Activated CD4-positive, alpha-beta T cell treated with anti-CD3 and anti-CD28 coated beads, Interleukin-2, Interleukin-6, amounts not matched to agents 100 ng/mL and 50 ng/mL, durations not matched to agents 16 hours and 8 hours (primary cell): ENCODE data around the gene HOXA4.

Experiments used
- DNase-seq: peaks from one replicate; pipeline ENCODE4 v3.0.0-alpha.2; 2020

HOXA4 gene

DNA sequence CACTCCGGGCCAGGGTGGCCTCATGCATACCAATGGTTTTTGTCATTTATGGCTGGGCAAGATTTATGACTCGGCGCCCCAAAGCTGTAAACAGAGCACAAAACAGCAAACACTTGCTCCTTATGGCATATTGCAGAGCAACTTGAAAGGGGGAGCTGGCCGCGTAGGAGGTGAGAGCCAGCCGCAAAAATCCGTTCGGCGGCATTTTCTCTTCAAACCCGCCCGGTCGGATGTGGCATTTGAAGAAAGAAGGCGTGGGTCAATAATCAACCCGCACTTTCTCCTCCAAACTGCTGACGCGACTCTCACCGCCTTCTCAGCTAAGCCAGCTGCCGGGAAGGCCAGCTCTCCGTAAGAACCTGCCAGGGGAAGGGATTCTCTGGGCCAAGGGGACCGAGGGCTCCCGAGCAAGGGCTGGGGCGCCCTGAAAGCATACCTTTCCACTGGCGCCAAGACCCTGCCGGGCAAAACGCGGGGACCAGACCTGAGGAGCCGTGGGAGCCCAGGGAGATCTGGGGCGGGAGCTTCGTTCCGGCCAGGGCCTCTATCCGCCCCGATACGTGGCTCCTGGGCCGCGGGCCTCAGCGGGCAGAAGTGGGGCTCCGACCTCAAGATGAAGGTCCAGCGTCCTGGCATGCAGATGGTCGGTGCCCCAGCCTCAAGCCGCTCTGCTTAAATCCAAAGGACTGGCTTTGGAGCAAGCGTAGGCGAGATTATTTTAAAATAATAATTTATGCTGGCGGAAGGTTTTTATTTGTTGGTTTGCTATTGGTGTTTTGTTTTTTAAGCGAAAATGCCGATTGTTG, 15.1 kb downstream of the HOXA4 start:
- DNase-seq = no peak

GRCh38 chr7:27114881-27115220, 15.7 kb downstream of the HOXA4 start:
- DNase-seq = no peak

GRCh38 chr7:27113991-27114769, 16.4 kb downstream of the HOXA4 start:
- DNase-seq = no peak

DNA sequence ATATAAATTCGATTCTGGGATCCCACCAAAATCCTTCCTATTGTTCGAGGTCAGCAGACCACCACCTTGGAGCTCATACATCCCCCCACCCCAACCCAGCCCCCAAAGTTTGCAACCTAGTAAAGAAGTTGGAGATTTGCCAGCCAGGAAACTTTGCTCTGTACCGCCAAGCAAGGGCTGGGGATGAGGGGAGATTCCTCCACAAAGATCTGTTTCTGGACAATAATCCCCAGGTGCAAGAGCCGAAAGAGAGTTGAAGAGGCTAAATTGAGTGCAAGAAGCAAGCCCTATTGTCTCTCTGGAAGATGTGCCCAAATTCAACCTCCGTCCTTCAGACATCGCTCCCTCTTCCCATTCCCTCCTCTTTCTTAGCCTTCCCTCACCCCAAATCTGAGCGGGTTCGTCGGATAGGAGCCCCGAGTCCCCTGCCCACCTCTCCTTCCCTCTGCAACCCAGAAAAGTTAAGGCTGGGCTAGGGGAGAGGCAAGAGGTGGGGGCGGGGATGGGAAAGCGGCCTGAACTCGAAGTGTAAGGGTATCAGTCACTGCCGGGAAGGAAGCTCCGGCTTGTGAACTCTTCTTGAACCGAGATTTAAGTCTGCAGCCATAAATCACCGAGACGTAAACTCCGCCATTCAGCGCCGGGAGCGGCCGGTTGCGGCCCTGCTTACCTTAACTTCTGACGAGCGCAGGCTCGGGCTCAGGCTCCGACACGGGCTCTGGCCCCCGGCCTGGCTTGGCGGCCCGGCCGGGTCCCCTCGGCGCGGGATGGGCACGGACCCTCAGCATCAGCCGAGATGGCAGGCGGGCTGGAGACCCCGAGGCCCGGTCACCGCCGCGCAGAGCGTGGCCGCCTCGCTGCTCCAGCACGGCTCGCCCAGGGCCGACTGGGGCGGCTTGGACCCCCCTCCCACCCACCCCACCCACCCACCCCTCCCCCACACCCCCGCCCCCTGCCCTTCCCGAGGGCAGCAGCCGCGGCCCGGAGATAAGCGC, 17.3 kb downstream of the HOXA4 start:
- DNase-seq = no peak

GRCh38 chr7:27112361-27112760, 18.2 kb downstream of the HOXA4 start:
- DNase-seq = no peak

GRCh38 chr7:27111751-27112277, 18.7 kb downstream of the HOXA4 start:
- no peak for DNase-seq

DNA sequence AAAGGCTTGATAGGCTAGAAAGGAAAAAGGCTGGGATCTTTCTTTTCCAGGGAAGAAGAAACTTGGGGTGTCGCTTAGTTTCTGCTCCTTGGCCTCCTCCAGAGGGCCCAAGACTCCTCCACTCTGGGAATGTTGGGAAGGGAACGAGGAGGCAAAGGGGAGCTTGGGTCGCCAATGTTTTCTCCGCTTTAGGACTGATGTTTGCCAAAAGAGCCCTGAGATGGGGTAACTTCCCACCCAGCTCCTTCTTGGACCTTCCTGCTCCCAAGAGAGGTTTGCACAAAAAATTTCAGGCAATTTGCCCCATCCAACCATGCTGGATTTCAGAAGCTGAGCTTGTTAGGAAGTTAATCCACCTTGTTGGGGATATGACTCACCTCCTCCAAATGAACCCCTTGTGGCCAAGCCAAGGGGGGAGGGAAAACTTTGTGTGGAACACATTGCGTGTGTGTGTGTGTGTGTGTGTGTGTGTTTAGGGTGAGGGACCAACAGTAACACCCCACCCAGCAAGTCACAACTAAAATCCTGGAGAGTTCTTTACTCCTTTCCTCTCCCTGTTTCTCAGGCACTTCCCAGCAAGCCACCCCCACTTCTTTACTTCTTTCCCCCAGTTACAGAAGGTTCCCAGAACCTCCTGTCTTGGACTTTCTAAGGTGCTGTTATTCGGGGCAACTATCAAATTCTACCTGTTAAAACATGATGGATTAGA, 19.4 kb downstream of the HOXA4 start:
- no peak for DNase-seq

GRCh38 chr7:27110186-27111031, 20.1 kb downstream of the HOXA4 start:
- no peak for DNase-seq

DNA sequence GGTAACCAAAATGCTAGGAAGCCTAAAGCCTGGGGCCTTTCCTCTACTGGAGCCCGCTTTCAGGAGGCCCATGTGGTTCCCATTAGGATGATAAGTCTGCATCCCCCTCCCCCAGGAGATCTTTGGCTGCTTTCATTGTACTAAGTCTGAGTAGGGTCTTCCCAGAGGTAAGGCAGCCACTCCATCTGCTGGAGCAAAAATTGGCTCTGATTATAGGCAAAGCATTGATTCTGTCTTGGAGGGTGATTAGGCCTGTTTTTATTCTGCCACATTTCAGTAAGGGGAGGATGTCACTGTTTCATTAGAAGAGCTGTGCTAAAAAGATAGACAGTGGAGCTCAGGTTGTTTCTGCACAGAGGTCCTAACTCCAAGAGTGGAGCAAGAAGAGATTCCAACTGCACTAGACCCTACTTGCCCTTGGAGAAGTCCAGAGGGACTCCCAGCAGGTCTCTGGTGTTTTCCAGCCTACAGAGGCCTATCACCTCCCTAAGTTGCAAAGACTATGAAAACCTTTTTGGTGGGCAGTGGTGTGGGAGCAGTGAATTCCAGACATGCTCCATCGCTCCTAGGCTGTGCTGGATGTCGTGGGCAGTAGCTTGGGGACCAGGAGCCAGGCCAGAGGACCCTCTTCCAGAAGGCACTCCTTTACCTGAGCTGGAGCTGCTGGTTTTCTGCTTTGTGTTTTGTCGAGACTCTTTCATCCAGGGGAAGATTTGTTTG, 20.9 kb downstream of the HOXA4 start:
- DNase-seq = no peak

DNA sequence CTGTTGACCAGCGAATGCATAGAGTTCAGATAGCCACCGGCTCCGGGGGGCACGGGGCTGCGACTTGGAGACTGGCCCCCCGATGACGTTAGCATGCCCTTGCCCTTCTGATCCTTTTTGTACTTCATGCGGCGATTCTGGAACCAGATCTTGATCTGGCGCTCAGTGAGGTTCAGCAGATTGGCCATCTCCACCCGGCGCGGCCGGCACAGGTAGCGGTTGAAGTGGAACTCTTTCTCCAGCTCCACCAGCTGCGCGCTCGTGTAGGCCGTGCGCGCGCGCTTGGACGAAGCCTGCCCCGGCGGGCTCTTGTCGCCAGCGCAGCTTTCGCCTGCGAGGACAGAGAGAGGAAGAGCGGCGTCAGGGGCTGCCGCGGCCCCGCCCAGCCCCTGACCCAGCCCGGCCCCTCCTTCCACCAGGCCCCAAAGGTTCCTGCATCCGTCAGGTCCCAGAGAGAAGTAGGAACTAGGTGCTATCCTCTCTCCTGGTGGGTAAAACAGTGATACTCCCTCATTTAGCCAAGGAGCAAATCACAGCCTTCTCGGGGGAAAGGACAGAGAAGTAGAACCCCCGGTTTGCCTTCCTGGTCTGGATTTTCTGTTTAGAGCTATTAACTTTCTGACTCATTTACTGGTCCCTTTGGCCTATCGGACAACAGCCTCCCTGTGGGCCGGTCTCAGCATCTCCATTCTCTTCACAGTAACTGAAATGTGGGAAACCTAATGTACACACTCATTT, 22.0 kb downstream of the HOXA4 start:
- DNase-seq = no peak

DNA sequence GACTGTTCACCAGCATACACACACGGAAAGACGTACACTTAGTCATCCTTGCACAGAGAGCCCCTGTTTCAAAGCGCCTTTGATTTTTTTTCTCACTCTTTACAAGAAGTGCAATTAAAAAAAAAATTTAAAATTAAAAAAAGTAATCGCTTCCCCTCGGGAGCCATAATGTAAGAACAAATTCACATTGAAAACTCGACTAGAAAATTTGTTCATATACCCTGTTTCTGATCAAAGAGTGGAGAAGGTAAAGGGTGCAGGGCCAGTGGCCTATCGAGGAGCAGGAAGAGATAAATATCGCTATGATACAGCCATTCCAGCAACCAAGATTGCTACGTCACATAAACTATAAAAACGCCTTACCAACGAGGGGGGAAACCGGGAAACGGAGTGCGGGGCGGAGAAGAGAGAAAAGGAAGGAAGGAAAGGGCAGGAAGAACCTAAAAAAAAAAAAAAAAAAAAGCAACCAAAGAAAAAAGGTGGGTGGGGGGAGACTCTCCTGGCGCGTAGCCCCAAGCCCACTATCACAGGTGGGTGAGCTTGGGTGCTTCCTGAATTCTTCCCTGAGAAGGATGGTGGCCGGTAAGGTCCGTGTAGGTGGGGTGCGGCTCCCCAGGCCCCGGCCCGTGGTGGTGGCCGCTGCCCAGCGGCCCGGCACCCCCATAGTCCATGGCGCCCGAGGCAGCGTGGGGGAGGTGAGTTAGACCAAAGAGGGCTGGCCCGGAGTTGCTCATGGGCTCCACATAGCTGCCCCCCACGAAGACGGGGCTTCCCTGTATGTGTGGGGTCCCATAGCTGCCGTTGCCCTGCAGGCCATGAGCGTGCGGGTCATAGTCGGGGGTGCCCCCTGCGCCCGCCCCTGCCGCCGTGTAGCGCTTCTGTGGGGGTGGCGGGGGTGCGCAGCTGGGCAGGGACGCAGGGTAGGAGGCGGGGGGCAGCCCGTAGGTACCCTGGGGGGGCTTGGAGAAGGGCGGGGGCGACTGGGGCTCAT, 22.9 kb downstream of the HOXA4 start:
- DNase-seq = no peak

DNA sequence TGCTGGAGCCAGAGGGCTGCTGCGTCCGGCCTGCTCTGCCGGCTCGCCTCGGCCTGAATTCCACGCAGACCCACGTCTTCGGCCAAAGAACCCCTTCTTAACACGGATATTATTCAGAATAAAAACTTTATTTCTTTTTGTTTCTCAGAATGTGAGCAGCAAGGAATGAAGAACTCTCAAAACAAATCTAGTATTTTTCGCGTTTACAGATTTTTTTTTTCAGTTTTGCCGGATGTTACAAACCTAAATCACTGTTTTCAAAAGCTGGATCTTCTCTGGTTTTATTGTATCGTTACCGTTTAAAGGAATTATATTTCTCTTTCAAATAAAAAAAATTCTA, 23.7 kb downstream of the HOXA4 start:
- DNase-seq = no peak

- DNase-seq = no peak
These were observed 24.2 kb downstream of the HOXA4 start for GRCh38 chr7:27106181-27106900.

DNA sequence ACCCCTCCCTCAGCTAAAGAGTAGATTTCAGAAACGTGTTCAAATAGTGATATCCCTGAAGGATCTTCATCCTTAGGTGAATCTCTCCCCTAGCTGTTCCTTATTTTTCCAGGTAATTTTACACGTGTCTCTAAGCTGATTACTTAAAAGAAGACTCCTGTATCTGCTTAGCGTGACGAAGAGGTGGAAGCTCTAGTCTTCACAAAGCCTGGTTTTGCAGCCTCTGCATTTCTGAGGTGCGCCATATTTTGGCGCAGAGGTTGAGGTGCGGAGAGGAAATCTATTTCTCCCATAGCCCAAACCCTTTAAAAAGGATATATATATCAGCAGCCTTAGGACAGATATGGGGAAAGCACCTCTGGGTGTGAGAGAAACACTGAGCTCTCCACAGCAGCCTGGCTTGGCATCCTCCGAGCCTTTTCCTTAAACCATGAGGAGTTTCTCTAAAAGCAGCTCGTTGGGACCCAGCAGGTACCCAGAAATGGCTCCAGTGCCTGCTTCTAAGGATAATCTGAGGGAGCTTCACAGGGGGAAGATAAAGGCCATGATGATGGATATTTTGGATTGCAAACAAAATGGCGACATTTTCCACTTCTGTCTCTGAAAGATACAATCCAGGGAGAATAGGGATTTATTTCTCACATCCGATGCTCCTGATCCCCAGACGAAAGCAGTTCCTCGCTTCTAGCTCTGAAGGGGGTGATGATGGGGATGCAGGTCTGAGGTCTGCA, 25.1 kb downstream of the HOXA4 start:
- DNase-seq = no peak

- no peak for DNase-seq
These were observed 26.1 kb downstream of the HOXA4 start for GRCh38 chr7:27104341-27105058.

DNA sequence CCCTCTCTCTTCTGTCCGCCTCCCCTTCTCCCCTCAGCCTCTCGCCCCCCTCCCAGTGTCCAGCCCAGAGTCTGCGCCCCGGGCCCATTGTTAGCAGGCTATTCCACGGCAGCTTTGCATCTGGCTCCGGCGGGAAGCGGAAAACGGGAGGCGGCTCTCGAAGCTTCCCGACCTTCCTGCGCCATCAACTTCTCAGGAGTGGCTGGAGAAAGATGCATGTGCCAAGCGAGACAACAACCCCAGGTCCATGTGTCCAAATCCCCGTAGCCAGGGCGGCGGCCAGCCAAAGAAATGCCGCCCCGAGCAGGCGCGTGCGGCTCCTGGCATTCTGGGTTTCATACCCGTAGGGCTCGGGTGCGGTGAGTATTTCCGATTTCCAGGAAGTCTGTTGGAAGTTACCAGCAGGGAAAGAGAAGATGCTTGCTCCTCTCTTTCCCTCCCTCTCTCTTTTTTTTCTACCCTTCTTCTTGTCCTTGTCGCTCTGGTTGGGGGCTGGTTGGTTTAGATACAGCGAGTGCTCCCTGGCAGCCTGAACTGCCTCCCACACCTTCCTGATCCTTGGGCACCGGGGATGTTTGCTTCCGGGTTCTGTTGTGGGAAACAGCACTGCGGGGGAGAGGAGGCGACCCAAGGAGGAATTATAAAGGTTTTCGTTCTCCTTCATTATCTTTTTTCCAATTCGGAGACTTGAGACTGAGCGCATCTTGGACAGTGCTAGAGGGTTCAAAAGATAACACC, 26.9 kb downstream of the HOXA4 start:
- DNase-seq = no peak
